Colonic mucosa (tissue), 4 donors: Measurements from ENCODE around the gene L3MBTL4. TPM values are rescaled to one million over a fixed set of nuclear protein-coding genes. Genes with fewer than 3 reads are reported as not detected.

Source experiments
- DNase-seq: peaks from one replicate; pipeline ENCODE4 v3.0.0-alpha.2; 2020
- H3K27ac ChIP-seq: fragments of 200-600 bp; one replicate; pipeline ENCODE4 v1.8.0; 2021
- H3K27me3 ChIP-seq: fragments of 200-600 bp; one replicate; pipeline ENCODE4 v1.8.0; 2021
- H3K36me3 ChIP-seq: fragments of 200-600 bp; one replicate; pipeline ENCODE4 v1.8.0; 2021
- H3K4me1 ChIP-seq: fragments of 200-600 bp; one replicate; pipeline ENCODE4 v1.8.0; 2021; ENCODE audit warnings: mild to moderate bottlenecking
- H3K4me3 ChIP-seq: fragments of 200-600 bp; one replicate; pipeline ENCODE4 v1.8.0; 2021
- H3K9ac ChIP-seq, 2 donors: one replicate each; pipeline ENCODE4 v1.7.0; 2013; ENCODE audit warnings: control low read depth in 2 of 2, low read depth in 2 of 2, low read length in 2 of 2
- H3K9me3 ChIP-seq: fragments of 200-600 bp; one replicate; pipeline ENCODE4 v1.8.0; 2021
- CTCF ChIP-seq: fragments of 200-600 bp; IDR thresholded peaks from one replicate; pipeline ENCODE4 v1.8.0; 2022; ENCODE audit warnings: antibody characterized with exemption, mild to moderate bottlenecking
- intact Hi-C: fragments of 100-400 bp; cut with DNase I; formaldehyde crosslinking; loops from one replicate; pipeline ENCODE4 v1.14.1; 2022
- total RNA-seq, 2 donors: library from RNA; stranded (reverse); fragmentation: NEBNext Ultra II Directional in 1 of 2; extraction: Animal tissue kit (Norgen Biotek cat#: 25700) in 1 of 2; gene quantifications; one replicate each; pipeline ENCODE4 v1.2.1, GENCODE V29; 2021
- donor health status: healthy.
- donor health status: DM: no; HTN: no; CAD: no.
- donor health status: DM: no; HTN: no; CAD: no.

L3MBTL4 gene
- total RNA-seq, 2 donors from 2014 or later, result 3.5 to 3.8 TPM

GRCh38 chr18:6323319-6323889 lies 91.3 kb downstream of the L3MBTL4 start:
- H3K27me3 ChIP-seq, result no peaks in the 10 kb centered on the region
- H3K4me3 ChIP-seq, result no peak overlapping the region
- no peak for DNase-seq
- H3K4me1 ChIP-seq, result no peaks in the 10 kb centered on the region
- no peaks in the 10 kb centered on the region for H3K9me3 ChIP-seq
- intact Hi-C loops, result no loop called here
- H3K36me3 ChIP-seq, result no peaks in the 10 kb centered on the region
- H3K9ac ChIP-seq, result no peak overlapping the region
- H3K27ac ChIP-seq, result no peak overlapping the region
- no peak for TF ChIP-seq CTCF

- Histone ChIP-seq H3K27me3 (no peaks in the 10 kb centered on the region), H3K27ac (no peak overlapping the region), H3K4me3 (no peak overlapping the region), H3K36me3 (no peaks in the 10 kb centered on the region), H3K9ac (no peak overlapping the region), H3K4me1 (no peaks in the 10 kb centered on the region), H3K9me3 (no peaks in the 10 kb centered on the region)
- intact Hi-C loops, result no loop called here
- TF ChIP-seq CTCF, result no peak
- DNase-seq, result peak; percentile 20
Measured at GRCh38 chr18:6315517-6316331, 99.0 kb downstream of the L3MBTL4 start.

GRCh38 chr18:6313415-6313814 lies 101.3 kb downstream of the L3MBTL4 start:
- TF ChIP-seq CTCF, result no peak
- Histone ChIP-seq H3K27ac (no peak overlapping the region), H3K27me3 (no peaks in the 10 kb centered on the region), H3K4me1 (no peaks in the 10 kb centered on the region), H3K9me3 (no peaks in the 10 kb centered on the region), H3K36me3 (no peaks in the 10 kb centered on the region), H3K9ac (no peak overlapping the region), H3K4me3 (no peak overlapping the region)
- intact Hi-C loops, result no loop called here
- no peak for DNase-seq

- no peak for DNase-seq
Measured at GRCh38 chr18:6311456-6312215, 103.1 kb downstream of the L3MBTL4 start.

More at GRCh38 chr18:6311456-6312215, 103.1 kb downstream of the L3MBTL4 start:
- no peaks in the 10 kb centered on the region for H3K27me3 ChIP-seq
- intact Hi-C loops, result no loop called here
- no peak overlapping the region for H3K27ac ChIP-seq
- no peak overlapping the region for H3K4me3 ChIP-seq
- no peaks in the 10 kb centered on the region for H3K36me3 ChIP-seq
- no peaks in the 10 kb centered on the region for H3K4me1 ChIP-seq
- H3K9ac ChIP-seq, result no peak overlapping the region
- TF ChIP-seq CTCF, result no peak
- H3K9me3 ChIP-seq, result no peaks in the 10 kb centered on the region
